Peyer's patch (tissue), 4 donors: Measurements from ENCODE around the gene FRMPD4.

Experiments
- POLR2A ChIP-seq, 2 donors: fragments of 450-650 bp; IDR thresholded peaks; one replicate each; pipeline ENCODE4 v1.5.1; 2017; ENCODE audit warnings: antibody characterized with exemption in 2 of 2, mild to moderate bottlenecking in 2 of 2, moderate library complexity in 2 of 2
- TF ChIP-seq, protein P1 (sequence below), 6 experiments: fragments of 450-650 bp in 4 of 6; fragments of 200-600 bp in 2 of 6; sonication (generic) in 1 of 6; IDR thresholded peaks; one replicate each; pipeline ENCODE4 v1.5.1; 2017 to 2019; ENCODE audit warnings: antibody characterized with exemption in 6 of 6, mild to moderate bottlenecking in 3 of 6, moderate library complexity in 1 of 6

GRCh38 chrX:12366440-12366839 is 228.2 kb downstream of the FRMPD4 start:
- TF ChIP-seq, protein P1, sequence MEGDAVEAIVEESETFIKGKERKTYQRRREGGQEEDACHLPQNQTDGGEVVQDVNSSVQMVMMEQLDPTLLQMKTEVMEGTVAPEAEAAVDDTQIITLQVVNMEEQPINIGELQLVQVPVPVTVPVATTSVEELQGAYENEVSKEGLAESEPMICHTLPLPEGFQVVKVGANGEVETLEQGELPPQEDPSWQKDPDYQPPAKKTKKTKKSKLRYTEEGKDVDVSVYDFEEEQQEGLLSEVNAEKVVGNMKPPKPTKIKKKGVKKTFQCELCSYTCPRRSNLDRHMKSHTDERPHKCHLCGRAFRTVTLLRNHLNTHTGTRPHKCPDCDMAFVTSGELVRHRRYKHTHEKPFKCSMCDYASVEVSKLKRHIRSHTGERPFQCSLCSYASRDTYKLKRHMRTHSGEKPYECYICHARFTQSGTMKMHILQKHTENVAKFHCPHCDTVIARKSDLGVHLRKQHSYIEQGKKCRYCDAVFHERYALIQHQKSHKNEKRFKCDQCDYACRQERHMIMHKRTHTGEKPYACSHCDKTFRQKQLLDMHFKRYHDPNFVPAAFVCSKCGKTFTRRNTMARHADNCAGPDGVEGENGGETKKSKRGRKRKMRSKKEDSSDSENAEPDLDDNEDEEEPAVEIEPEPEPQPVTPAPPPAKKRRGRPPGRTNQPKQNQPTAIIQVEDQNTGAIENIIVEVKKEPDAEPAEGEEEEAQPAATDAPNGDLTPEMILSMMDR (IDR thresholded peaks at IDR 0.05), result no peak
- TF ChIP-seq POLR2A (IDR thresholded peaks at IDR 0.05), result no peak
